Measurements from ENCODE around the gene TAF1C.

- TF ChIP-seq GATA3 (IDR thresholded peaks at IDR 0.05; ENCODE audit: low read depth, low read length): no peak
- TF ChIP-seq GATA2 (IDR thresholded peaks at IDR 0.05; ENCODE audit: low read depth, low read length): no peak
These were observed 47.7 kb upstream of the TAF1C start for GRCh38 chr16:84234321-84235241.
